HepG2 (cell line): ENCODE data around the gene ERMP1. TPM values are rescaled to one million over a fixed set of nuclear protein-coding genes. Genes with fewer than 3 reads are reported as not detected.

Experiments
- ATAC-seq: fragments of 200-7000 bp; cut with Tn5 transposase; 3 replicates; pipeline ENCODE4 v1.9.1; 2020; ENCODE audit warnings: mild to moderate bottlenecking, moderate library complexity
- BruUV-seq: library from RNA; stranded (reverse); fragments of 400-500 nt; replicated peaks from 2 replicates; lab custom pipeline; 2021; lab: Mats Ljungman, UMichigan
- CTCF ChIA-PET: fragments of 300-600 bp; formaldehyde crosslinking; extraction: SDS; loops from one replicate; lab custom pipeline; 2021; ENCODE audit warnings: low total read pairs, inconsistent platforms, low intra/inter-chr PET ratio; lab: Yijun Ruan, JAX
- POLR2A ChIA-PET: fragments of 350-600 bp; sonication (Branson Sonifier 250); formaldehyde crosslinking; loops from one replicate; lab custom pipeline; 2020; ENCODE audit warnings: antibody characterized with exemption, inconsistent platforms; lab: Yijun Ruan, JAX
- DNase-seq: peaks from one replicate; pipeline ENCODE4 v3.0.0-alpha.2; 2015; ENCODE audit warnings: low spot score
- FAIRE-seq: peaks from 3 replicates; lab custom pipeline; 2011; peaks lifted over from hg19 to GRCh38; lab: Jason Lieb, UNC
- H2AFZ ChIP-seq: one replicate; pipeline ENCODE4 v1.6.1; 2011; ENCODE audit warnings: low read length, inconsistent platforms
- H3K27ac ChIP-seq: fragments of 300-600 bp; 3 replicates; pipeline ENCODE4 v1.8.0; 2011; ENCODE audit warnings: mixed run types, mild to moderate bottlenecking, mixed read lengths, low read length, inconsistent platforms; ENCODE audit not compliant: insufficient read depth; ENCODE audit errors: extremely low read length
- H3K27me3 ChIP-seq, 2 experiments: fragments of 200-600 bp in 1 of 2; 2 replicates in 1 of 2; 3 replicates in 1 of 2; pipeline versions ENCODE4 v1.6.0 to v1.8.0; 2011; ENCODE audit warnings: low read length in 2 of 2, mild to moderate bottlenecking in 2 of 2, moderate library complexity in 2 of 2, inconsistent platforms in 1 of 2; ENCODE audit not compliant: insufficient read depth in 2 of 2, control insufficient read depth in 1 of 2
- H3K36me3 ChIP-seq, 2 experiments: fragments of 200-600 bp in 1 of 2; replicated peaks in 1 of 2; 2 replicates in 1 of 2; 3 replicates in 1 of 2; pipeline versions ENCODE4 v1.5.1 to v1.8.0; 2011; ENCODE audit warnings: low read length in 2 of 2, inconsistent platforms in 1 of 2; ENCODE audit not compliant: insufficient read depth in 2 of 2, control insufficient read depth in 1 of 2
- H3K4me1 ChIP-seq: 2 replicates; pipeline ENCODE4 v1.5.1; 2012; ENCODE audit warnings: low read length, inconsistent platforms; ENCODE audit not compliant: insufficient read depth
- H3K4me2 ChIP-seq: 2 replicates; pipeline ENCODE4 v1.6.0; 2011; ENCODE audit warnings: low read depth, low read length, inconsistent platforms
- H3K4me3 ChIP-seq, 3 experiments: fragments of 200-600 bp in 1 of 3; sonication (generic), shearing (Covaris generic) in 1 of 3; replicated peaks in 1 of 3; 2 replicates each; pipeline ENCODE4 v1.5.1; 2011 to 2016; ENCODE audit warnings: low read length in 3 of 3, inconsistent platforms in 2 of 3, low read depth in 2 of 3, mild to moderate bottlenecking in 2 of 3, control low read depth in 1 of 3, mixed read lengths in 1 of 3; ENCODE audit not compliant: insufficient read depth in 1 of 3
- H3K79me2 ChIP-seq: one replicate; pipeline ENCODE4 v1.6.1; 2011; ENCODE audit warnings: low read length, inconsistent platforms; ENCODE audit not compliant: insufficient read depth
- H3K9ac ChIP-seq: 2 replicates; pipeline ENCODE4 v1.6.0; 2011; ENCODE audit warnings: mild to moderate bottlenecking, low read depth, low read length, inconsistent platforms; ENCODE audit not compliant: insufficient read depth
- H3K9me3 ChIP-seq: 2 replicates; pipeline ENCODE4 v1.5.1; 2012; ENCODE audit warnings: mild to moderate bottlenecking, low read length
- H4K20me1 ChIP-seq: 2 replicates; pipeline ENCODE4 v1.6.0; 2011; ENCODE audit warnings: inconsistent platforms, mild to moderate bottlenecking, low read length, moderate library complexity; ENCODE audit not compliant: insufficient read depth
- BORCS8-MEF2B ChIP-seq: sonication (generic); formaldehyde crosslinking; IDR thresholded peaks from 2 replicates; pipeline ENCODE4 v1.8.0; 2022; ENCODE audit warnings: mild to moderate bottlenecking, missing genetic modification reagents
- FOXO1 ChIP-seq: sonication (generic); formaldehyde crosslinking; IDR thresholded peaks from 2 replicates; pipeline ENCODE4 v1.4.0; 2020; ENCODE audit warnings: missing genetic modification reagents
- GATA4 ChIP-seq: sonication (generic); IDR thresholded peaks from 2 replicates; pipeline ENCODE4 v1.6.1; 2016; ENCODE audit warnings: antibody characterized with exemption, low read depth, borderline replicate concordance
- HES4 ChIP-seq: sonication (generic); formaldehyde crosslinking; IDR thresholded peaks from 2 replicates; pipeline ENCODE4 v1.9.0; 2021; ENCODE audit warnings: mild to moderate bottlenecking, missing genetic modification reagents, borderline replicate concordance
- HNRNPL ChIP-seq: fragments of 200-400 bp; formaldehyde crosslinking; IDR thresholded peaks from 2 replicates; pipeline ENCODE4 v1.6.1; 2017; ENCODE audit warnings: mild to moderate bottlenecking, low read depth, low read length
- MTF2 ChIP-seq: sonication (generic); formaldehyde crosslinking; IDR thresholded peaks from 2 replicates; pipeline ENCODE4 v1.5.0; 2020; ENCODE audit warnings: missing genetic modification reagents, borderline replicate concordance
- RAD51 ChIP-seq: fragments of 450-650 bp; IDR thresholded peaks from 2 replicates; pipeline ENCODE4 v1.6.1; 2016; ENCODE audit warnings: borderline replicate concordance
- RFX3 ChIP-seq: IDR thresholded peaks from 2 replicates; pipeline ENCODE4 v1.6.1; 2016; ENCODE audit warnings: missing biosample characterization, missing genetic modification reagents
- TARDBP ChIP-seq: sonication (generic); formaldehyde crosslinking; IDR thresholded peaks from 2 replicates; pipeline ENCODE4 v1.8.0; 2022; ENCODE audit warnings: mild to moderate bottlenecking, missing genetic modification reagents
- TCF7 ChIP-seq: sonication (generic); IDR thresholded peaks from 2 replicates; pipeline ENCODE4 v1.6.1; 2016; ENCODE audit warnings: antibody characterized with exemption, low read depth
- ZBTB14 ChIP-seq: sonication (generic); formaldehyde crosslinking; IDR thresholded peaks from 2 replicates; pipeline ENCODE4 v1.4.0; 2020; ENCODE audit warnings: missing genetic modification reagents
- ZBTB7A ChIP-seq: sonication (generic); formaldehyde crosslinking; IDR thresholded peaks from 2 replicates; pipeline ENCODE4 v1.8.0; 2022; ENCODE audit warnings: mild to moderate bottlenecking, missing genetic modification reagents
- ZBTB7B ChIP-seq: sonication (generic); formaldehyde crosslinking; IDR thresholded peaks from 2 replicates; pipeline ENCODE4 v1.4.0; 2020; ENCODE audit warnings: missing genetic modification reagents
- ZNF414 ChIP-seq: sonication (generic); formaldehyde crosslinking; IDR thresholded peaks from 2 replicates; pipeline ENCODE4 v1.5.0; 2020; ENCODE audit warnings: missing genetic modification reagents
- ZNF709 ChIP-seq: sonication (generic); formaldehyde crosslinking; IDR thresholded peaks from 2 replicates; pipeline ENCODE4 v1.5.0; 2020; ENCODE audit warnings: mild to moderate bottlenecking, missing genetic modification reagents
- ZNF737 ChIP-seq: sonication (generic); formaldehyde crosslinking; IDR thresholded peaks from 2 replicates; pipeline ENCODE4 v1.5.0; 2020; ENCODE audit warnings: missing genetic modification reagents, mild to moderate bottlenecking, borderline replicate concordance
- WGBS: methylation state at CpG from one replicate; pipeline ENCODE4 v1.1.6; 2017; ENCODE audit warnings: low lambda C conversion rate; 5-methylcytosine and 5-hydroxymethylcytosine counted together
- in situ Hi-C: cut with HindIII; loops from 2 replicates; pipeline ENCODE4 v1.10.0; 2017; ENCODE audit warnings: low pct_unique_long_range_greater_than_20kb; ENCODE audit not compliant: extremely low pct_ligation_motif_present
- intact Hi-C: fragments of 100-400 bp; cut with micrococcal nuclease; formaldehyde crosslinking; loops from one replicate; pipeline ENCODE4 v1.10.0; 2022; ENCODE audit not compliant: unreplicated experiment
- polyA plus RNA-seq, 8 experiments: library from polyadenylated mRNA; depleted of rRNA in 3 of 8; stranded (reverse) in 7 of 8; unstranded in 1 of 8; fragments of >200 nt; fragmentation: Illumina TruSeq in 4 of 8; extraction: Trizol in 4 of 8; gene quantifications; 2 replicates each; pipeline versions ENCODE4 v1.2.1 to v1.2.3, GENCODE V29; 2011 to 2016; ENCODE audit warnings: low read depth in 4 of 8, missing spikeins in 1 of 8, mixed read lengths in 1 of 8; ENCODE audit not compliant: insufficient read depth in 1 of 8
- total RNA-seq, 5 experiments: library from RNA; depleted of rRNA; stranded (reverse); fragments of >200 nt; fragmentation: Illumina TruSeq; extraction: Trizol; gene quantifications; 2 replicates each; pipeline ENCODE4 v1.2.3, GENCODE V29; 2016; ENCODE audit warnings: low read depth in 1 of 5
- TF ChIP-seq, protein P1 (sequence below): sonication (generic); formaldehyde crosslinking; IDR thresholded peaks from 2 replicates; pipeline ENCODE4 v1.5.0; 2020; ENCODE audit warnings: missing genetic modification reagents, mild to moderate bottlenecking, borderline replicate concordance
- TF ChIP-seq, protein P2 (sequence below): sonication (generic); formaldehyde crosslinking; IDR thresholded peaks from 2 replicates; pipeline ENCODE4 v1.4.0; 2020; ENCODE audit warnings: missing genetic modification reagents

Gene ERMP1
- total and polyA plus RNA-seq, 2 of the 13 experiments (the other 11 are each of a cell fraction or from before 2014, with no cell fraction given): 40.9 to 65.4 TPM

GRCh38 chr9:5874048-5874447 is 41.1 kb upstream of the ERMP1 start:
- no TSS peak for BruUV-seq
- no peak for FAIRE-seq
- H3K9ac ChIP-seq: no peak overlapping the region
- H3K4me3 ChIP-seq: no peak overlapping the region
- 85% methylated on average over 2 of the region's 2 CpGs for WGBS
- H4K20me1 ChIP-seq: no peaks in the 10 kb centered on the region
- CTCF ChIA-PET: no interaction called here
- H2AFZ ChIP-seq: no peak overlapping the region
- H3K27ac ChIP-seq: no peak overlapping the region
- H3K9me3 ChIP-seq: no peaks in the 10 kb centered on the region
- DNase-seq: no peak
- TF ChIP-seq, protein P1, sequence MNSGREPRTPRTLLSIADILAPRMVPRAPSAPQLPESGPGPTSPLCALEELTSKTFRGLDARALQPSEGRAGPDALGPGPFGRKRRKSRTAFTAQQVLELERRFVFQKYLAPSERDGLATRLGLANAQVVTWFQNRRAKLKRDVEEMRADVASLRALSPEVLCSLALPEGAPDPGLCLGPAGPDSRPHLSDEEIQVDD (CRISPR knock-in tag): no peak
- no peak for TF ChIP-seq TCF7
- no peak for TF ChIP-seq ZBTB7A
- TF ChIP-seq ZNF737: no peak
- TF ChIP-seq, protein P2, sequence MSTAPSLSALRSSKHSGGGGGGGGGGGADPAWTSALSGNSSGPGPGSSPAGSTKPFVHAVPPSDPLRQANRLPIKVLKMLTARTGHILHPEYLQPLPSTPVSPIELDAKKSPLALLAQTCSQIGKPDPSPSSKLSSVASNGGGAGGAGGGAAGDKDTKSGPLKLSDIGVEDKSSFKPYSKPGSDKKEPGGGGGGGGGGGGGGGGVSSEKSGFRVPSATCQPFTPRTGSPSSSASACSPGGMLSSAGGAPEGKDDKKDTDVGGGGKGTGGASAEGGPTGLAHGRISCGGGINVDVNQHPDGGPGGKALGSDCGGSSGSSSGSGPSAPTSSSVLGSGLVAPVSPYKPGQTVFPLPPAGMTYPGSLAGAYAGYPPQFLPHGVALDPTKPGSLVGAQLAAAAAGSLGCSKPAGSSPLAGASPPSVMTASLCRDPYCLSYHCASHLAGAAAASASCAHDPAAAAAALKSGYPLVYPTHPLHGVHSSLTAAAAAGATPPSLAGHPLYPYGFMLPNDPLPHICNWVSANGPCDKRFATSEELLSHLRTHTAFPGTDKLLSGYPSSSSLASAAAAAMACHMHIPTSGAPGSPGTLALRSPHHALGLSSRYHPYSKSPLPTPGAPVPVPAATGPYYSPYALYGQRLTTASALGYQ (CRISPR knock-in tag): no peak
- TF ChIP-seq ZNF414 (CRISPR knock-in tag): no peak
- no peak for TF ChIP-seq ZBTB14 (CRISPR knock-in tag)
- TF ChIP-seq RAD51: no peak
- no peak for TF ChIP-seq TARDBP (CRISPR knock-in tag)
- TF ChIP-seq RFX3: no peak
- TF ChIP-seq ZNF709 (CRISPR knock-in tag): no peak
- TF ChIP-seq MTF2 (CRISPR knock-in tag): no peak
- no peak for TF ChIP-seq HNRNPL
- no peak for TF ChIP-seq HES4 (CRISPR knock-in tag)
- no peak for TF ChIP-seq FOXO1
- no peak for TF ChIP-seq BORCS8-MEF2B
- no peak for TF ChIP-seq ZBTB7B (CRISPR knock-in tag)
- TF ChIP-seq GATA4: no peak
- POLR2A ChIA-PET: no interaction called here
- in situ Hi-C loops: loop anchor here (10.0 kb wide), 1 partner anchor 431 kb away; no protein-coding TSS in a partner anchor
- H3K4me1 ChIP-seq: peaks cover 20% of the 10 kb centered on the region
- no peak for ATAC-seq
- intact Hi-C loops: no loop called here
- no peaks in the 10 kb centered on the region for H3K79me2 ChIP-seq
- H3K27me3 ChIP-seq: no peaks in the 10 kb centered on the region
- H3K36me3 ChIP-seq: no peaks in the 10 kb centered on the region
- no peak overlapping the region for H3K4me2 ChIP-seq
